GM18907 (cell line): ENCODE results near the gene ABCC8.

Experiments used
- ATAC-seq: cut with Tn5 transposase; IDR thresholded peaks from one replicate; pipeline ENCODE4 v1.9.1; 2021; ENCODE audit warnings: mild to moderate bottlenecking, moderate library complexity; ENCODE audit not compliant: unreplicated experiment

The ABCC8 gene

GRCh38 chr11:17476317-17477083 is at the start of gene ABCC8:
Gene ABCC8 (minus strand): TSS chr11:17476845. CDS start chr11:17476776, 69 bp downstream.
- no peak for ATAC-seq

- ATAC-seq: no peak
Observed at GRCh38 chr11:17526326-17526725, 49.7 kb upstream of the ABCC8 start.

- ATAC-seq: no peak
Observed at GRCh38 chr11:17525570-17525969, 48.9 kb upstream of the ABCC8 start.

GRCh38 chr11:17524221-17524620 is 47.6 kb upstream of the ABCC8 start:
- ATAC-seq: no peak

GRCh38 chr11:17522655-17523054 is 46.0 kb upstream of the ABCC8 start:
- ATAC-seq: no peak

GRCh38 chr11:17521106-17521900 is 44.7 kb upstream of the ABCC8 start:
- ATAC-seq: no peak

- no peak for ATAC-seq
Observed at GRCh38 chr11:17519061-17519885, 42.6 kb upstream of the ABCC8 start.

- no peak for ATAC-seq
Observed at GRCh38 chr11:17518366-17518765, 41.7 kb upstream of the ABCC8 start.

- ATAC-seq: no peak
Observed at GRCh38 chr11:17517186-17517585, 40.5 kb upstream of the ABCC8 start.

GRCh38 chr11:17516551-17517150 is 40.0 kb upstream of the ABCC8 start:
- ATAC-seq: no peak

GRCh38 chr11:17515443-17516176 is 39.0 kb upstream of the ABCC8 start:
- ATAC-seq: no peak

GRCh38 chr11:17514476-17514875 is 37.8 kb upstream of the ABCC8 start:
- no peak for ATAC-seq

GRCh38 chr11:17513853-17514252 is 37.2 kb upstream of the ABCC8 start:
- no peak for ATAC-seq

- no peak for ATAC-seq
Observed at GRCh38 chr11:17512101-17512500, 35.5 kb upstream of the ABCC8 start.

GRCh38 chr11:17511571-17511970 is 34.9 kb upstream of the ABCC8 start:
- no peak for ATAC-seq

- no peak for ATAC-seq
Observed at GRCh38 chr11:17510507-17511206, 34.0 kb upstream of the ABCC8 start.

GRCh38 chr11:17508791-17509190 is 32.1 kb upstream of the ABCC8 start:
- ATAC-seq: no peak

- no peak for ATAC-seq
Observed at GRCh38 chr11:17508306-17508705, 31.7 kb upstream of the ABCC8 start.

GRCh38 chr11:17507773-17508172 is 31.1 kb upstream of the ABCC8 start:
- no peak for ATAC-seq

- no peak for ATAC-seq
Observed at GRCh38 chr11:17506942-17507341, 30.3 kb upstream of the ABCC8 start.
